HG02938 (cell line): Measurements from ENCODE around the gene MRPL14.
"Not testable (repeated sequence)": the region's sequence is repeated elsewhere in the genome, so short reads cannot be mapped to it uniquely, and the experiment has no call there.

Experiments used
- ATAC-seq: cut with Tn5 transposase; IDR thresholded peaks from one replicate; pipeline ENCODE4 v1.9.1; 2021; ENCODE audit warnings: mild to moderate bottlenecking, moderate library complexity; ENCODE audit not compliant: unreplicated experiment

Gene MRPL14

DNA sequence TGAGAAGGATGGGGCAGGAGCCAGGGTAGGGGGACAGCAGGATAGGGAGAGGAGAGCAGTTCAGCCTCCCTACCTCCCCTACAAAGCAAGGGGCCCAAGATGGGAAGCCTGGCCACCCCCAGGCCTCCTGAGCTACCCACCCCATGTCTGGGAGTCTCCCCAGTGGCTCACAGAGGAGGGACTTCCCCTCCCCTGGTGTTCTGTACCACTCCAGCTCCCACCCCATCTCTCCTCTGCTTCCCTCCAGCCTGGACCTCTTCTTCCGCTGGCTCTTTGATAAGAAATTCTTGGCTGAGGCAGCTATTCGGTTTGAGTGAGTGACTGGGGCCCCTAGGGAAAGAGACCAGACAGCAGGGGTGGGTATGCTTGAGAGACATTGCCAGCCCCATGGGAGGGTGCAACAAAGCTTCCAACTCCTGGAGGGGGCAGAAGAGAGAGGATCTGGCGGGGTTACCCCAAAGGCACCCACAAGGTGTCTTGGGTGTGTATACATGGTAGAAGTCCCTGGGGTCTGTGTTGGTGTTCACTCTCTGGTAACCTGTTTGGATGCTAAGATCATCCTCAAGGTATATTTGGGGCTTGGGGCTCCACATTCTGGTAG, 23.2 kb upstream of the MRPL14 start:
- ATAC-seq: no peak

DNA sequence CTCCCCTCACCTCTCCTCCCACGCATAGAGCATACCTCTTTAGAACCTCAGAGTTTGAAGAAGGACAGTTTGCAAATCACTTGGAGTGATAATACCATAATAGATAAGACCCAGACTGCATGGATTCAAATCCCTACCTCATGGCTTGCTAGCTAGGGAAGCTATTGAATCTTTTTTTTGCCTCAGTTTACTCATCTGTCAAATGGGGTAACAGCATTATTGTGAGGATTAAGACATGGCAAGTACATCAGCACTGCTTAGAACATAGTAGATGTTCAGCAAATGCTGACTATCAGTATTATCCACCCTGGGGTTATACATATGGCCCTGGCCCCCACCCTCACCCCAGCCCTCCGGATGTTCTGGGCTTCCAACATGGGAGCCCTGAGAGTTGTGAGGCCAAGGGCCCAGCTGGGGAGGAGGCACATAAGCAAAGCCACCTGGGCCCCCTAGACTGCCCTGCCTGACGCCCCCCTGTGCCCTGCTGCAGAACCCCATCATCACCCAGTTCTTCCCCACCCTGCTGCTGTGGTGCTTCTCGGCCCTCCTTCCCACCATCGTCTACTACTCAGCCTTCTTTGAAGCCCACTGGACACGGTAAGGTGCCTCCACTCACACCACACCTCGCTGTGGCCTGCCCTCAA, 22.2 kb upstream of the MRPL14 start:
- no peak for ATAC-seq

DNA sequence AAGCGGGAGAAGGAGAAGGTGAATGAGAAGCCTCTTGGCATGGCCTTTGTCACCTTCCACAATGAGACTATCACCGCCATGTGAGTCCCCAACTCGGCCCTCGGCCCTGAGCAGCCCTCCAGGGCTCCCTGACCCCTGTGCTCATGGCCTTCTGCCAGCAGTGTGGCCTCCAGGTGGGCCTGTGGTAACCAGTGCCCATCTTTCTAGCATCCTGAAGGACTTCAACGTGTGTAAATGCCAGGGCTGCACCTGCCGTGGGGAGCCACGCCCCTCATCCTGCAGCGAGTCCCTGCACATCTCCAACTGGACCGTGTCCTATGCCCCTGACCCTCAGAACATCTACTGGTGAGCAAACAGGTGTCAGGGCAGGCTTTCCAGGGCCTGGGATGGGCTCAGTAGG, 21.1 kb upstream of the MRPL14 start:
- ATAC-seq: no peak

DNA sequence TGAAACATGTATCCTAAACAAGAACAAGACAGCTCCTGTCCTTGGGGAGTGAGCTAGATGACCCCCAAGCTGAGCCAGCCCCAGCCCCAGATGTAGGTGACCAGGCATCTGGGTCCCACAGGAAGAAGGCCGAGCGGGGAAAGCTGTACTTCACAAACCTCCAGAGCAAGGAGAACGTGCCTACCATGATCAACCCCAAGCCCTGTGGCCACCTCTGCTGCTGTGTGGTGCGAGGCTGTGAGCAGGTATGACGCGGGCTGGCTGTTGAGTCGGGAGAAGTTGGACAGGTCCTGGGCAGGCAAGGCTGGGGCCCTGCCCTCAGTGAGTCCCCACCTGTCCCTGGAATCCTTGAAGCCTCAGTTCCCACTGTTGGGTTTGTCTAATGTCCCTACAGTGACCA, 20.0 kb upstream of the MRPL14 start:
- no peak for ATAC-seq

DNA sequence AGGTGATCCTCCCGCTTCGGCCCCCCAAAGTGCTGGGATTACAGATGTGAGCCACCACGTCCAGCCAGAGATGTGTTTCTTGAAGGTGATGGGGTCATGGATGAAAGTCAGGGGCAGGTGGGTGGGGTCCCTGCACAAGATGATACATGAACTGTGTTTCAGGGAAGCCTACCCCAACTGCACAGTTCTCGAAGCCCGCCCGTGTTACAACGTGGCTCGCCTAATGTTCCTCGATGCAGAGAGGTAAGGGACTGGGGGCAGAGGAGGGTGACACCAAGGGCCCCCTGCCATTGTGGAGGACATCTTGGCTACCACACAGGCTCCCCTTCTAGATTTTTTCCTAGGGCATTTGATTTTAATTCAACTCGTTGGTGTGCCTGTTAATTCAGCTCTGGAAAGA, 19.4 kb upstream of the MRPL14 start:
- no peak for ATAC-seq

DNA sequence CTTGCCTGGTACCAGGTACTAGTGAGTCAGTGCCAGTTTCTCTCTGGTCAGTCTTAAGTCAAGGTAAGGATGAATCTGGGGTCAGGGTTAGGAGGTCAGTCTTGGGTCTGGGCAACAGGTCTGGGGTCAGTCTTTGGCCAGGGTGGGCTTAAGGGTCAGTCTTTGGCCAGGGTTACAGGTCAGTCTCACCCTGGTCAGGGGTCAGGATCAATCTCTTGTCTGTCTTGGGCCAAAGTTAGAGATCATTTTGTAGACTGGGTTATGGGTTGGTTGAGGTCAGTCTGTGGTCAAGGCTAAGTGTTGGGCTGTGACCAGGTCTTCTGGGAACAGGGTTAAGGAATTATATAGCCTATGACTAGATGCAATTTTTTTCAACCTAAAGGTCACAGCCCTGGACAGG, 18.6 kb upstream of the MRPL14 start:
- ATAC-seq: no peak

DNA sequence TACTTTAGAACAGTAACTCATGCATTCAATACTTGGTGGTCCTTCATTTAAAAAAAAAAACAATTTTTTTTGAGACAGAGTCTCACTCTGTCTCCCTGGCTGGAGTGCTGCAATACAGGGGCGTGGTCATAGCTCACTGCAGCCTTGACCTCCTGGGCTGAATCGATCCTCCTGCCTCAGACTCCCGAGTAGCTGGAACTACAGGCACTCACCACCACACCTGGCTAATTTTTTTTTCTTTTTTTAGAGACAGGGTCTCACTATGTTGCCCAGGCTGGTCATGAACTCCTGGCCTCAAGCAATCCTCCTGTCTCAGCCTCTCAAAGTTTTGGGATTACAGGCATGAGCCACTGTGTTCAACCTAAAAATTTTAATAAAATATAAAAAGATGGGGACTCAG, 17.3 kb upstream of the MRPL14 start:
- ATAC-seq: not testable (repeated sequence)

DNA sequence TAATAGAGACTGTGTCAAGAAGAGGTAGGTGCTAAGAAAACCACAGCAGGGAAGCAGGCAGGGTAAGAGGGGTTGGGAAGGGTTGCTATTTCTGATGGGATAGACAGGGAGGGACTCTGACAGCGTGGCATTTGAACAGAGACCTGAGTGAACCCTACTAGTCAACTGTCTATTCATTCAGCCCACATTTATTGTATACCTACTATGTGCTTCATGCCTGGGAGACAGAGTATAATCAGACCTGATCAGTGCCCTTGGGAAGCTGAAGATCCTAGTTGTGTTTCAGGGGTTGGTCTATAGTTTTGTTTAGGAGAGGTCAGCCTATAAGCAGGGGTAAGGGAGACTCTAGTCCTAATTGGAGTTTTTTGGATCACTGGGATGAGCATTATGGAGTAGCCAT, 16.5 kb upstream of the MRPL14 start:
- no peak for ATAC-seq

DNA sequence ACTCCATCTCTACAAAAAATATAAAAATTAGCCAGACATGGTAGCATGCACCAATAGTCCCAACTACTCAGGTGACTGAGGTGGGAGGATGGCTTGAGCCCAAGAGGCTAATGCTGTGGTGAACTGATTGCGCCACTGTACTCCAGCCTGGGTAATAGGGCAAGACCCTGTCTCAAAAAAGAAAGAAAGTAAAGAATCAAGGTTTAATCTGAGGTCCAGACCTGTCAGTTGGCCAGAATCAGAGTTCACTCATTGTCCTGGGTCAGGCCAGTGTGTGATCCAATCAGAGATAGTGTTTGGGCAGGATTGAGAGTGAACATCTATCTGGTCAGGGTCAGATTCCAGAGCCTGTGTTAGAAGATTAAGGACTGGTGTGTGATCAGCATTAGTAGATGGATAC, 15.6 kb upstream of the MRPL14 start:
- no peak for ATAC-seq

DNA sequence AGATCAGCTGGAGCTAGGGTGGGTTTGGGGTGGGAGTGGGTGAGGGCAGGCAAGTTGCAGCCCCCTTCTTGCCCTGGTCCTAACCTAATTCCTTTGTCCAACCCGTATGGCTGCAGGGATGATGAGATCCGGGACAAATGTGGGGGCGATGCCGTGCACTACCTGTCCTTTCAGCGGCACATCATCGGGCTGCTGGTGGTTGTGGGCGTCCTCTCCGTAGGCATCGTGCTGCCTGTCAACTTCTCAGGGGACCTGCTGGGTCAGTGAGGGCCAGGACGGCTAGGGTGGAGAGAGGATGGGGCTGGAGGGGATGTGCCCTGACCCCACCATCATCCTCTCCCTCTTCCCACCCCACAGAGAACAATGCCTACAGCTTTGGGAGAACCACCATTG, 12.1 kb upstream of the MRPL14 start:
- ATAC-seq: no peak

DNA sequence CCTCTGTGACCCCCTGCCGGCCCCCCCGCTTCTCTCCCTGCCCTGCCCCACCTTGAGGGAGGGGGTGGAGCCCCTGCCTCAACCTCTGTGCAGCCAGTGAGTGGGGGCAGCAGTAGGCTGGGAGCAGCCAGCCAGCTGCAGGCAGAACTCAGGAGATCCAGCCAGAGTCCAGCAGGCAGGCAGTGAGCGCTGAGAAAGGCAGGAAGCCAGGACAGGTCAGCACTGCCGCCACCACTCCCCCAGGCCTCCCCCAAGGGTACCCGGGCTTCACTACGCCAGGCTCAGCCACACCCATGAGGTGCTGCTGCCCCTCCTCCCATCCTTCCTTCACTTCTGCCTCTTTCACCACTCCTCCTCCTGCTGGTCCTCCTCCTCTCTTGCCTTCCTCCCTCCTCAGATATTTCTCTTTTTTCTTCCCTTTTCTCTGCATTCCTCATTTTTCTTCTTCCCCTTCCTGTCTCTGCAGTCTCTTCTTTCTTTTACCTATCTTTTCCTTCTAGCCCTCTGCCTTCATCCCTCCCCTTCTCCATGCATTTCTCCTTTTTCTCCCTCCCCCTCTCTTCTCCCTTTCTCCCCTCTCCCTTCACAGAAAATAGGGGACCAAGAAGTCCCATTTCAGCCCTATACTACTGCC, 11.6 kb upstream of the MRPL14 start:
- no peak for ATAC-seq

DNA sequence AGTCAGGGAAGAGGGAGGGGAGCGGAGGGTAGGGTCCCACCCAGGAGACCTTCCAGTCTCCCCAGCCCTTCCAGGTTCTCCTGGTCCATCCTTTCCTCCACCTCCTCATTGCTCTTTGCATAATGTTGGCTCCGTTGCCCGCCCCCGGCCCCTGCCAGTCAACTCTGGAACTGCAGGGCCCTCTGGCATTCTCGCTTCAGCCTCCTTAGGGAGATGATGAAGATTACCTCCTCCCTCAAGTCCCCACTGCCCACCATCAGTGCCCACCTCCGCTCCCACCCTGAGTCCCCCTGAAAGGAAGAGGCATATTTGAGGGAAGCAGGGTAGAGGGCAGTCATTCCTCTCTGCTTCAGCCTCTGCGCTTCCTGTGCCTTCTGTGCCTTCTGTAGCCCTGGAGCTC, 8.6 kb upstream of the MRPL14 start:
- no peak for ATAC-seq

DNA sequence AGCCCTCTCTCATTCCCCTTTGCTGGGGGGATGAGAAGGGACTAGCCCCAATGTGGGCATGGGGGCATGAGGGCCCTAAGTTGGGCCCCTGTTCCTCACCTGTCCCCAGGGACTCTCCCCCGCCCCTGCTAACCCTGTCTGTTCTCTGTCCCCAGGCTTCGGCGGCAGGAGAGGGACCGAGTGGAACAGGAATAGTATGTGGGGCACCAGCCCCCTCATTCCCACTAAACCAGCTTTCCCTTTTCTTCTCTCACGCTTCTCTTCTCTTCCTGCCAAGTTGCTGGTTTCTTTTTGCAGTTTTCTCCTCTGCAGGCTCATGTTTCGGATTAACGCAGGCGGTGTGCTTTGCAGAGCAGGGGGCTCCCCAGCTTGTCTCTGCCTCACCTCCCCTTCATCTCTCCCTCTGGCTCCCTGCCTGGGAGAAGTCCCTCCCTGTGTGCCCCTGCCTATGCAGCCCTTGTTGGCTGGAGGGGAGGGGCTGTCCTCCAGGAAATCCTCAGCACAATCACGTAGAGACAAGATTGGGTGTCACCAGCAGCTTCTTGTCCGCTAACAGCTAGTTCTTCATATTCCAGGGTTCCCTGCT, 8.0 kb upstream of the MRPL14 start:
- ATAC-seq: no peak

DNA sequence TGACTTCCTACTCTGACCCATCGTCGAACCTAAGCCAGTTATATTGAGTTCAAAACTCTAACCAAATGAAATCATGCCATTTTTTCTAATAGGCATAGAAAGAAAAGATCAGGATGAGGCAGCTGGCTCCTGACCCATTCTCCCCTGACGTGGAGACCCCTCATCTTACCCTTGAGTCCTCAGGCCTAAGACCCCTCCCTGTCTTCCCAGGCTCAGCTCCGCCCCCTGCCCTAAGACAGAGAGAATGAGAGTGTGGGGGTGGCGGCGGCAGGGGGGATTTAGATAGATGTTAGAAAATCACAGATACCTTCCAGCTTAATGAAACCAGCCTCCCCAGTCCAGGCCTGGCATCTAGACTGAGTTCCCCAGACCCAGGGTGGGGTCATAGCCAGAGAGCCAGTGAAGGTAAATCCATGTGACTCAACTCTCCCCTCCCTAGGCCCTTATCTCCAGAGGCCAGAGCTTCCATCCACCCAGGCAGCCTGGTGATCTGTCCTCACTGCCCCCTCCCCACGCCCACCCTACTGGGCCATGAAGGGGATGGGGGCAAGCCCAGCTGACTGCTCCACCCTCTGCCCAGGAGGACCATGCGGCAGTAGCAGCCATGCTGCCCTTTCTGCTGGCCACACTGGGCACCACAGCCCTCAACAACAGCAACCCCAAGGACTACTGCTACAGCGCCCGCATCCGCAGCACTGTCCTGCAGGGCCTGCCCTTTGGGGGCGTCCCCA, 6.9 kb upstream of the MRPL14 start:
- no peak for ATAC-seq

DNA sequence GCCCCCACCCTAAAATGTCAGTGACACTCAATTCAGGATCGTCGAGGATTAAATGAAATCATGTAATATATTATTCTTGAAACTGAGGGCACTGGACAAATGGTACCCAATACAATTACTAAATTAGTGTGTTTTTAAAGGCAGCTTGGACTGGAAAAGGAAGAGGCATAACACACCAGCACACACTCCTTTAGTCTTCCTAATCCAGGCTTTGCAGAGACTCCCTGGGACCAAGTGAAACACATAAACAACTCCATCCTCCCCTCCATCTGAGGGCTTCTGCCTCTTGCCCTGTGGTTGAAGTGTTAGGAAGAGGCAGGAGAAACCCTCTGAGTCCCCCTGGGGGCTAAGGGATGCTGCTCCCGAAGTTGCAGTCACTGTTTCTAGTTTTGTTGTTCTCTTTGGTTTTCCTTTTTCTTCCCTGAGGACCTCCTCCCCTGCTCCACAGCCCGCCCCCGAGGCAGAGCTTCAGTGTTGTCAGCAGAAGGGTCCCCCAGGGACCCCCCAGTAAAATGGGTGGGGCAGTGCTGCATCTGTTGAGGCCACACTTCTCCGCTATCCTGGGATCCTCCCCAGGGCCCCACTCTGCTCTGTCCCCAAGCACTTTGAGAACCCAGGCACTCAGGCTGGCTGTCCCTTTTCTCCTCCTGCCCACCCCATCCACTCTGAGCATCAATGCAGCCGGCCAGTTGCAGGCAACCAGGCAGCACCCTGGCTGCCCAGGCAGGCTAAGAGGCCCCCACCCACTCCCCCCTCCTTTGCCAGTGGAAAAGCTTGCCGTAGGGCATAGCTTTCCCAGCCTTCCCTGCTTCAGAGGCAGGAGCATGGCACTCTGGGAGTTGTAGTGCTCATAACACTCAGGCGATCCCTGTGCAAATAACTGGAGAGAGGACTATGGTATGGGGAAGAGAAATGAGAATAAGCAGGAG, 6.0 kb upstream of the MRPL14 start:
- ATAC-seq: no peak

DNA sequence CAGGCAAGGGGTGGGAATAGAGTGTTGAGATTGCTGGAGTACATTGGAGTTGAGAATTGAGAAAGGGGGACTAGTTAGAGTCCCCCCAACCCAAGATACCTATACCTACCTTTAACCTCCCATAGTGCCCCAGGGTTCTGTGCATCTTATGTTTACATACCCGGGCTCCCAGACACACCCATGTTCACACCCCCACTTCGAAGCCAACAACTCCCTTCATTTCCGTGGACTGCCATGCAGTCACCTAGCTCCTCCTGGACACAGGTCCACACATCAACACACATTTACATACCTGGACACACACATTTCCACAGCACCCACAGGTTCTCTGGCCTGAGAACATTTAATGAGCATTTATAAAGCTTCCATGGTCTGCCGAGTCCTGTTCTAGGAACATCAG, 5.2 kb upstream of the MRPL14 start:
- no peak for ATAC-seq

DNA sequence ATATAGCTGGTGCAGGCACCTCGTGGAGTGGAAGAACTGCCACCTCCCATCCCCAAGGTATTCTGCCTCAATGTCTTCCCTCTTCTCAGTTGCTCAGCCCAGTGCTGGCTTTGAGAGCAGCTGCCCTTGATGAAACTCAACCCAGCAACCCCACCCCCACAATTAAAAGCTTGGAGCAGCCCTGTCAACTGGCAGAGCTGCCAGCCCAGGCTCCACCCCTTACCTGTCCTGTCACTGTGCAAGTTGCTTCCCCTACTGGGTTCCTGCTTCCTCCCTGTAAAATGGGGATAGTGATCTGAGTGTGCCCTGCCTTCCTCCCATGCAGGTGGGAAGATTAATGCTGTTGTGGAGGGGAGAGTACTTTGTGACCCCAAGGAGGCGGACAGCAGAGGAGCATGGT, 4.6 kb upstream of the MRPL14 start:
- ATAC-seq: no peak

DNA sequence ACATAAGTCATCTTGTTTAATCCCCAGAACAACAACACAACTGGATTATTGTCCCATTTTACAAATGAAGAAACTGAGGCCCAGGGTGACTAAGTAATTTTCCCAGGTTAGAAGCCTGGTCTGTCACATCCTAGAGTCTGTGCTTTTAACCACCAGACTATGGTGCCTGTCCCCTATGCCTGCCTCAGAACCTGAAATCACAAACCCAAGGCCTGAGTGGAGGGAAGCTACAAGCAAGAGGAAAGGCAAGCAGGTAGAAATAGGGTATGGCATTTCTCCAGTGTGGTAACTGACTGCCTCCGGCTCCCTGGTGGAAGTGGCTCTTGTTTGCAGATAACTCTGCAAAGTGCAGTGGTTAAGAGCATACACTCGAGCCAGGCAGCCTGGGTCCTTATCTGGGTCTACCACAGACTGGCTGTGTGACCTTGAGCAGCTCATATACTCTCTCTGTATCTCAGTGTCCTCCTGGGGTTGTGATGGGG, 2.6 kb upstream of the MRPL14 start:
- no peak for ATAC-seq

DNA sequence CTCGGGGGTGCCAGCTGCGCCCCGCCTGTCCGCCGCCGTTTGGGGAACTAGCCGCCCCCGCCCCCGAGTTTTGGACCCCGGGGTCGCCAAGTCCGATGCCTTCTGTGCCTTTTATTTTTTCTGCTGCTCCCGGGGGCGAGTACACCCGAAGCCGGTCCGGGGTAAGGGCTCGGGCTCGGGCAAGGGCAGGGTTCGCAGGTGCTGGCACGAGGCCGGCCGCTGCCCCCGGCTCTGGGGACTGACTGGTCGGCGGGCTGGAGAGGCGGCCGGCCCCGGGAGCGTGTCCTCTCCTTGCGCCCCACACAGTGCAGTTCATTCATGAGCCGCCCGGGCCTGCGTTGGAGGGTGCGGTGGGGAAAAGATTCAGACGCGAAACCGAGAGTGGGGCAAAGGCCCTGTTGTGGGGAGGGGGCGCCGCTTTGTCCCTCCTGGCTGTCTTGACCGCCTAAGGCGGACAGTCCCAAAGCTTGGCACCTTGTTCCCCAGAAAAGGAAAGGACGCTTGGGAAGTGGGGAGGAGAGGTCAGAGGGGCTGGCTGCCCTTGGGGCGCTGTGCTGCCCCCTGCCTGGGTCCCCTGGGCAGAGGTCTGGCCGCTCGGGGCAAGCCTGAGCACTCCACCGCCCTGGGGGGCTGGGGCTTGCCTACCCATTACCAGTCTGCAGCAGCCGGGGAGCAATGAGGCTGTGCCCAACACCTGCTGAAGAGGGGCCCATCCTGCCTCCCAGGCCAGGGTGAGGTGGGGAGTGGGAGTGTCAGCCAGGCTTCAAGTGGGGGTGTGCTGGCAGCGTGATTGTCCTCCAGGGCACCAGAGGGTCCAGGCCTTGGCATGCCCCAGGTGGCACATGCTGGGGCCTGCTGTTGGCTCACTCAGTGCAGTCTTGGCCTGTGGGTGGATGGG, 1.0 kb upstream of the MRPL14 start:
- no peak for ATAC-seq
